Suprapubic skin (tissue), 3 donors: Measurements from ENCODE around the gene EYS.

Source experiments
- CTCF ChIP-seq, 2 donors: fragments of 200-600 bp in 1 of 2; fragments of 450-650 bp in 1 of 2; sonication (generic) in 1 of 2; IDR thresholded peaks; one replicate each; pipeline ENCODE4 v1.5.1; 2016 to 2019; ENCODE audit warnings: antibody characterized with exemption in 2 of 2, mild to moderate bottlenecking in 1 of 2, moderate library complexity in 1 of 2
- EP300 ChIP-seq: sonication (generic); formaldehyde crosslinking; IDR thresholded peaks from one replicate; pipeline ENCODE4 v1.6.1; 2017; ENCODE audit warnings: antibody characterized with exemption
- POLR2A ChIP-seq, 2 donors: fragments of 450-650 bp; IDR thresholded peaks; one replicate each; pipeline ENCODE4 v1.6.1; 2017; ENCODE audit warnings: antibody characterized with exemption in 2 of 2, mild to moderate bottlenecking in 2 of 2, moderate library complexity in 2 of 2

- TF ChIP-seq POLR2A (IDR thresholded peaks at IDR 0.05) = no peak
- no peak for TF ChIP-seq CTCF (IDR thresholded peaks at IDR 0.05)
- no peak for TF ChIP-seq EP300
Observed at GRCh38 chr6:64714073-64714472, 993.0 kb downstream of the EYS start.
